Stimulated activated CD4-positive, alpha-beta T cell treated with anti-CD3 and anti-CD28 coated beads, Interleukin-12 subunit alpha, Interleukin-12 subunit beta, amount 100 ng/mL, for 24 hours (primary cell): ENCODE results near the gene GHSR.

Experiments used
- DNase-seq, 2 experiments: peaks; one replicate each; pipeline ENCODE4 v3.0.0-alpha.2; 2020; ENCODE audit warnings: low read depth in 2 of 2

Gene GHSR

DNA sequence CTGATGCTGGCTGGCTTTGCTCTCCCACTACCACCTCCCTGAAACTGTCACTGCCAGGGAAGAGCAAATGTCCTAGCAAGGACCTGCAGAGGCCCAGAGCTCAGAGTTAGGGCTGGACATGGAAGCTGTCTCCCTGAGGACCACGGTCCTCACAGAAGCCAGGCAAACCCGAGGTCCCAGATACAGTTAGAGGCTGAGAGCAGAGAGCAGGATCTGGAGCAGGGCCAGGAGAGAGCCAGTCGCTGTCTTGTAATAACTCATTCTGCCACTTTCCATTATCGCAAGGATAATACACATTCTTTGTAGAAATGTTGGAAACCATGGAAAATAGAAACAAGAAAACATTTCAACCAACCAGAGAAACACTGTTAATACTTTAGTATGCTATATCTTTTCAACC lies 10.1 kb downstream of the GHSR start:
- no peak for DNase-seq

DNA sequence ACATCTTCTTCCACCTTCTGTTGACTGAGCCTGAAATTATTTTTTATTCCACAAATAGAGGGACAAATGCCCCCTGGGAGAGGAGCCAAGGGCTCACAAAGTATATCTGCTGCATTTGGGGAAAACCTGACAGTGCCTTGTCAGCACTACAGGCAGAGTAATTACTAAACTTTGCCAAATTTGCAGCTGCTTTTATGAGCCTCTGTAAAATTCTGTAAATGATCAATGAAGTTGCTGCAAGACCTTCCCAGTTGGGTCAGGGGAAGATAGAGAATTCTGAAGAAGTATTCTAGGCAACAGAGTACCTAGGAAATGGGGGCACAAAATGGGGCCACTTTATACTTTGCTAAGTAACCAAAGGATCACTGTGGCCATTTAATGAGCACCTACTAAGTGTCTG lies 10.5 kb downstream of the GHSR start:
- no peak for DNase-seq

DNA sequence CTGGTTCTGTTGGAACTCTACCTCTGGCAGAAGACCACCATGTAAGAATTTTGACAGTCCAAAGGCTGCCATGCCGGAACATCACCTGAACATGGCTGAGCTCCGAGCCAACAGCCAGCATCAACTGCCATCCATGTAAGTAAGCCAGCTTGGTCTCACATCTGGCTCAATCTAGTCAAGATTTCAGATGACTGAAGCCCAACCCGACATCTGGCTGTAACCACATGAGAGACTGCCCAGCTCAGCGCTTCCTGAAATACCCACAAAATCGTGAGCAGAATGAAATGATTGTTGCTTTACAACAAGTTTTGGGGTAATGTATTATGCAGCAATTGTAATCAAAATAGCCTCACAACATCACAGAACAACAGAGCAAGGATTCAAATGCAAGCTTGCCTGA lies 32.9 kb downstream of the GHSR start:
- no peak for DNase-seq

DNA sequence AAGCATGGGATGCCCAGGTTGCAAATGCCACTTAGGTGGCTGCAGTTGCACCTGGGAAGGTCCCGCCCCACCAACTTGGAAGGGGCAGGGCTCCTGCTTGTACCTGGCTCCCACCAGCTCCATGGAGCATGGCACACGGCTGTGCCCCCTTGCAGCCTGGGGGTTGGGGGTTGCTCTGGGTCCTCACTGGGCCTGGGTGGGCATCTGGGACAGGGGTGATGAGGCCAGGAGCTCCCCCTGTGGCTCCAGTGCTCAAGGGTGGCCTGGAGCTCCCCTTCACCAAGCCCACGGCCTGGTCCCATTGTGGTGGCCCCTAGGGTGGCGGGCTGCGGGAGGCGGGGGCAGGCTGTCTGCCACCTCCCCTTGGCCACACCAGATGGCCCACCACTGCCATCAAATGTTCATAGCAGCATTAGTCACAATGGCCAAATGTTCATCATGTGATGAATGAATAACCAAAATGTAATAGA lies 36.7 kb downstream of the GHSR start:
- DNase-seq = no peak

DNA sequence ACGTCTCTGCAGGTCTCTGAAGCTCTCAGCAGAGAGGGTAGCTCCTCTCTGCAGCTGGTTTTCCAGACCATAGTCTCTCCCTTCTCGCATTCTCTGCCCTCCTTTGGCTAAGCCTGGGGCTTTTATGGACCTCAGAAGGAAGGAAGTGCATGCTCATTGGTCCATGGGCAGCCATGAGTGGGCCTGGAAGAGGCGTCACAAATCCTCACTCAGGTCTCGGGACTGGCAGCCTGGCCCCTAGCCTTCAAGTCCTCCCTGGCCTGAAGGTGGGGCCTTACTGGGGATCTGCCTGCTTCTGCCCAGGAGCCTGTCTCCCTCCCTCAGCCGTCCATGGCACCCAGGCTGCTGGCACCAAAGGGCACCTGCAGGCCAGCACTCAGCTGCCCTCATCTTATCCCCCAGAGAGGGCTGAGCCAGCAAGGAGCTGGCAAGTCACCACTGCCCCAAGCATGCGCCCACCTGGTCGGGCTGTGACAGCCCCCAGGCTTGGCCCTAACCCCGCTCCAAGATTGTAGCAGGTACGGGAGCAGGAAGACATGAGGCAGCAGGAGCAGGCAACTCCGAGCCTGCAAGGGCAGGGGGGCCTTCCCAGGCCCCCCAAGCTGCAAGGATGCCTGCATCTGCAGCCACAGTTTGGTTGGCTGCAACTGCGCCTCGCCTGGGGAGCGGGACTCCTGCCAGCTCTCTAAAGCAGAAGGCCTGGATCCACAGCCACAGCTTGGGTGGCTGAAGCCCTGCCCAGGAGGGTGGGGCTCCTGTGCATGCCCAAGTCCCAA lies 37.4 kb downstream of the GHSR start:
- no peak for DNase-seq

DNA sequence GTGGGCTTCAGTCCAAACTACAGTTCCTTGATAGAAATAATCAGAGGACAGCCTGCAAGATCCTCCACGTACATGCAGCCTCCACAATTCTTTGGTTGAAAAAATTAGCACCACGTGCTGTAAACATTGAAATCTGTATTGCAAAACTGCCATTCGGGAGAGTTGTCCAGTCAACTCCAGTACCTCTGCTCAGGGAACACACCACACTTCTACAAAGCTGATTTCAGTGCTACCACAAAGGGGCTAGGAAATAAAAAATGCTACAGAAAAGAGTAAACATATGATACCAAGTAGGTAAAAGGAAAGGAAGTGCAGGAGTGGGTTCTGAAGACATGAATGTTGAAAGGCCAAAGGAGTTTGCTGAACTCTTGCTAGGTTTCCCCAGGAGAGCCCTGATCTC lies 40.4 kb downstream of the GHSR start:
- no peak for DNase-seq

DNA sequence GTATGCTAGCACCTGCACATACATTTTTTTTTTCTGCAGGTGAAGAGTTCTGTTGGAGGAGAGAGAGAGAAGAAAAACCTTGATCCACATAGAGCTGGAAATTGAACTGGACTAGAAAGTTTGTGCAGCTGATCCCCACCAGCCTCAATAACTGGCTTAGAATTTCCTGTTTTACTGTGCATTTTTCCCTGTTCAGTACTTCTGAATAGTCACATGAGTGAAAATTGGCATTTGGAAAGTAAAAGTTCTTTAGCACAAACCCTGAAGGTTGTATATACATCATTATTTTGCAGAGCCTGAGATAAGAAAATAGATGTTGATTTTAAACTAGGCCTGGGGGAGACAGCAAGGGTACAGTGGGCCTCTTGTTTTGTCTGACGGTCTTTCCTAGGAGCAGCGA lies 42.3 kb downstream of the GHSR start:
- no peak for DNase-seq

DNA sequence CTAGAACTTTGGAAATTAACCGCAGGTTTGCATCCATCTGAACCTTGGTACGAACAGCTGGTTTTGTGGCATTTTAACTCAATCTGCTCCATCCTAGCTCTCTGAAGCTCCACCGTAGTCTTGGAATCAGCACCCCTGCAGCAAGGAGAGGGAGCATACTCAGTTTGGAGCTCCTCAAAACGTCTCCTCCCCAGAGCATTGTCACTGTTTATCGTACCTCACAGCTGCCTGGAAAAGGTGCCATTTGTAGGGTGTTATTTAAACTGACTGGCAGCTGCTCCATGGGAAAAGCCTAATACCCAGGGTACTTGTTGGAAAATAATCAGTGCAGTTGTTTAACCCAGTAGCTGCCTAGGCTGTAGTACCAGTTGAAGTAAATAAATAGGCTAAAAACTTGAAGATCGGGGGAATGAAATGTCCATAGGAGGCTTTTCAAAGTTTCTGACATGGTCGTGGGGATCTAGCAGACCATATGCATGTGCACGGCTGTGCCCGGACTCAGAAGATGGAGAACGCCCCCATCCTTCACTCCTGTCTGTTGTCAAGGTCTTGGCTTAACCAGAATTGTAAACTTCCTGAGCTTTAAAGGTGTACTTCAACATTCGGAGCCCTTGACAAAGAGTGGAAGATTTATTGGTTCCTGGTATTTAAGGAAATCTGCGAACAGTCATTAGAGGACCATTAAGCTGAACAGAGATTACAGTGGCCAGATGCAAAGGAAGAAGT lies 43.9 kb downstream of the GHSR start:
- no peak for DNase-seq

DNA sequence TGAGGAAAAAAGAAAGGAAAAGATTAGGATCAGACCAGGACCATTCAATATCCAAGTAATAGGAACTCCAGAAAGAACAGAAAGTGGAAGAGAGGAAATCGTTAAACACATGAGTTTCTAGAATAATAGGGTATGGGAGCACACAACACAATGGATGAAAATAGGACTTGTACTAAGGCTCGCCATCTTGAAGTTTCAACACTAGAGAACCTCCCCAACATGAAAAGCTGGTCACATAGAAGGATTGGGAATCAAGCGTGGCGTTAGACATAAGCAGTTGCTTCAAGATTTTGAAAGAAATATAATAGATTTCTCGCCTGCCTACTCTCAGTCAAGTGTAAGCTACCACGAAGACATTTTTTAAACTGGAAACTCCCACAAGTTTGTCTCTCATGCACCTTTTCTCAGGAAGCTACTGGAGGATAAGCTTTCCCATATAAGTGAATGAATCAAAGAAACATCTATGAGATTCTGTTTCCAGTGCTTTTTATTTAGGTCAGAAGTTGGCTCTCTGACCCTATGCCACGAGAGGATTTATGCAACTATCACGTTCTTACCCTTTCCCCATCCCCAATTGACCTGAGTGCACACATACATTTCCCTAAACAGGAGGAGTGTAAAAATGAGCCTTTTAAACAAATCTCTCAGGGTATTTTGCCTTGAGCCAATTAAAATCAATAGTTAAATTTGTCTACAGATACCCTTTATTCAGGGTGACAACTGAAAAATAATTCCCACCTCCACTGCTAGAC lies 45.2 kb downstream of the GHSR start:
- DNase-seq = no peak

DNA sequence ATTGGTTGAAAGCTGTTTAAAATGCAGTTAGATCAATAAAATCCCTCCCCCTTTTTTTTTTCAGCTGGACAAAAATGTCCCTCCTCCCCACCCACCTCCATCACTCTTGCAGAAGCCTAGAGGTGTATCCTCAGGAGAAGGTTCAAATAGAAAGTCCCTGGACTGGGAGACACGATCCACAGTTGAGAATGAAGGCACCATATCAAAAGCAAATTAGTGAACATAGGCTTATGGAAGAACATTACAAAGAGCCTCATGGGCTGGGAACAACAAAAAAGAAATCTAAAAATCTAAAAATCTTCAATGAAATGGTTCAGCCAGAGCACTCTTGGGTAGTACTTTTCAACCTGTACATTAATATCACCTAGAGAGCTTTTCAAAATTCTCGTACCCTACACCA lies 46.2 kb downstream of the GHSR start:
- DNase-seq = no peak

DNA sequence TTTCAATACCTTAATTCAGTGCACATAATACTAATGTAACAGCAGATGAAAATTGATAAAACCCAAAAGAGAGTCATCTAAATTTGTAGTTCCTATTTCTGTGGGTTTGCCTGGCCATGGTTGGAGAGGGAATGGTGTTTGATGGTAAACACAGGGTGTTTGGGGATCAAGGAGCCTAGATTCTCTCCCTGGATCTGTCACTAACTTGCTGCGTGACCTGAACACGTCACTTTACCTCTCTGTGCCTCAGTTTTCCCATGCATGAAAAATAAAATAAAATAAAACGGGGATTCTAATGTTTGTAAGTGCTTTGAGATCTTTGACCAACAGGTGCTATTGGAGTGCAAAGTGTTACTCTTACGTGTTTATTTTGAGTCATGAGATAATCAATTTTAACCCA lies 49.8 kb downstream of the GHSR start:
- no peak for DNase-seq

DNA sequence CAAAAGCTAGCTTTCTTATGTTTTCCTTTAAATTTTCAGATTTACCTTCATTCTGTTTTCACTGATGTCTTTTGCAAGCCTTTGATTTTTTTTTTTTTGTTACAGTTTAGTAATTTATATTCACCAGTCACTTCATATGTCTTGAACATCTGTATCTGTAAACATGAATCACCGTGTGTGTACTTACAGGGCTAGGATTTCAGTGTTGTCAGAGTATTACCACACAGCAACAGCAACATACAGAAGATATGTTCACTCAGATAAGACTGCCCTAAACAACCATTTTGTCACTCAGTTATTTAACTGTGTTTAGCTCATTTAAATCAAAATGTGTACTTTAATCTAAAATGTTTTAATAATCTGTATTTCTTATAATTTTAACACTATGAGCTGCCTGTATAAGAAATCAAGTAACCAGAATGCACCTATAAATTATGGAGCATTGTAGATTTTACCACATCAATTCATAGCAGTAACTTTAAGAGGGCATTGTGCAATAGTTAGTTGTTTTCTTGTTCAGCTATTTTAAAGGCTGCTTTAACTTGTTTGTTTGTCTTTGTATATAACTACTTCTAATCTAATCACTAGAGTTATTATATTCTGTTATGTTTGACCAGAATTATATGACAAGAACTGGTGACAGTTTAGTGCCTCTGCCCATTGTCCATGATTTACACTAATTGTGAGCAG lies 50.4 kb downstream of the GHSR start:
- DNase-seq = no peak

DNA sequence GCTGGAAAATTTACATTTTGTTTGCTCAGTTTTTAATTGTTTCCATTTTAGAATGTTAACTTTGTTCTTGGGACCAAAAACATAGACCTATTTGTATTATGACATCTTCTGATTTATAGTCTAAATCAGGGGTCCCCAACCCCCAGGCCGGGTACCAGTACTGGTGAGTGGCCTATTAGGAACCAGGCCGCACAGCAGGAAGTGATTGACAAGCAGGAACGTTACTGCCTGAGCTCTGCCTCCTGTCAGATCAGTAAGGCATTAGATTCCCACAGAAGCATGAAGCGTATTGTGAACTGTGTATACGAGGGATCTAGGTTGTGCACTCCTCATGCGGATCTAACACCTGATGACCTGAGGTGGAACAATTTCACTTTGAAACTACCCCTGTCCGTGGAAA lies 51.9 kb downstream of the GHSR start:
- no peak for DNase-seq

DNA sequence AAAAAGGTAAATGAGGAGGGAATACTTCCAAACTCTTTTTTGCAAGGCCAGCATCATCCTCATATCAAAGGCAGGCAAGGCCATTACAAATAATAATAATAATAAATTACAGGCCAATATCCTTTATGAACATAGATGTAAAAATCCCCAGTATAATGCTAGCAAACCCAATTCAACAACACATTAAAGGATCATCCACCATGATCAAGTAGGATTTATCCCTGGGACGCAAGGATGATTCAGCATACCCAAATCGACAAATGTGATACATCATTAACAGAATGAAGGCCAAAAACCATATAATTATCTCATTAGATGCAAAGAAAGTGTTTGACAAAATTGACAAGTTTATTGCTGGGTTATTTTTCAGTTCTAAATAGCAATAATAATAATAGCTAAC lies 53.6 kb downstream of the GHSR start:
- no peak for DNase-seq
